Astrocyte (in vitro differentiated cells and primary cell): Measurements from ENCODE around the gene NR5A2. TPM values are rescaled to one million over a fixed set of nuclear protein-coding genes. Genes with fewer than 3 reads are reported as not detected.

Experiments used
- DNase-seq: peaks from one replicate; pipeline ENCODE4 v3.0.0-alpha.2; 2010; ENCODE audit warnings: low read depth
- FAIRE-seq: peaks from 2 replicates; lab custom pipeline; 2011; peaks lifted over from hg19 to GRCh38; lab: Jason Lieb, UNC
- H2AFZ ChIP-seq: 2 replicates; pipeline ENCODE4 v1.6.0; 2012; ENCODE audit warnings: low read depth, low read length, inconsistent platforms
- H3K27ac ChIP-seq: 2 replicates; pipeline ENCODE4 v1.5.1; 2011; ENCODE audit warnings: low read depth, low read length, inconsistent platforms
- H3K27me3 ChIP-seq: 2 replicates; pipeline ENCODE4 v1.6.0; 2011; ENCODE audit warnings: low read length, inconsistent platforms; ENCODE audit not compliant: insufficient read depth
- H3K36me3 ChIP-seq: 2 replicates; pipeline ENCODE4 v1.5.1; 2011; ENCODE audit warnings: low read length, inconsistent platforms; ENCODE audit not compliant: insufficient read depth
- H3K4me1 ChIP-seq: 2 replicates; pipeline ENCODE4 v1.5.1; 2011; ENCODE audit warnings: low read length, inconsistent platforms; ENCODE audit not compliant: insufficient read depth
- H3K4me2 ChIP-seq: 2 replicates; pipeline ENCODE4 v1.6.0; 2012; ENCODE audit warnings: low read length, inconsistent platforms
- H3K4me3 ChIP-seq: 2 replicates; pipeline ENCODE4 v1.5.1; 2011; ENCODE audit warnings: low read depth, mild to moderate bottlenecking, low read length, inconsistent platforms; ENCODE audit not compliant: insufficient read depth
- H3K79me2 ChIP-seq: 2 replicates; pipeline ENCODE4 v1.6.0; 2012; ENCODE audit warnings: mild to moderate bottlenecking, low read length, inconsistent platforms; ENCODE audit not compliant: insufficient read depth
- H3K9ac ChIP-seq: 2 replicates; pipeline ENCODE4 v1.6.0; 2012; ENCODE audit warnings: mild to moderate bottlenecking, low read length, inconsistent platforms
- H3K9me3 ChIP-seq: 2 replicates; pipeline ENCODE4 v1.5.1; 2012; ENCODE audit warnings: low read depth, mild to moderate bottlenecking, low read length, inconsistent platforms; ENCODE audit not compliant: insufficient read depth
- H4K20me1 ChIP-seq: 2 replicates; pipeline ENCODE4 v1.6.0; 2012; ENCODE audit warnings: low read length, inconsistent platforms; ENCODE audit not compliant: insufficient read depth
- H3K27ac Mint-ChIP-seq: one replicate; pipeline ENCODE4 v1.8.0; 2021; ENCODE audit warnings: mild to moderate bottlenecking, mixed read lengths; ENCODE audit not compliant: unreplicated experiment
- H3K27me3 Mint-ChIP-seq: one replicate; pipeline ENCODE4 v1.8.0; 2021; ENCODE audit warnings: low read depth, mixed read lengths; ENCODE audit not compliant: unreplicated experiment
- H3K36me3 Mint-ChIP-seq: one replicate; pipeline ENCODE4 v1.8.0; 2021; ENCODE audit warnings: low read depth, mixed read lengths; ENCODE audit not compliant: unreplicated experiment
- H3K4me1 Mint-ChIP-seq: one replicate; pipeline ENCODE4 v1.8.0; 2021; ENCODE audit warnings: low read depth, mixed read lengths; ENCODE audit not compliant: unreplicated experiment
- H3K4me3 Mint-ChIP-seq: one replicate; pipeline ENCODE4 v1.8.0; 2021; ENCODE audit warnings: mild to moderate bottlenecking, moderate library complexity, mixed read lengths; ENCODE audit not compliant: unreplicated experiment
- H3K9me3 Mint-ChIP-seq: one replicate; pipeline ENCODE4 v1.8.0; 2021; ENCODE audit warnings: mild to moderate bottlenecking, mixed read lengths; ENCODE audit not compliant: unreplicated experiment
- EZH2 ChIP-seq: IDR thresholded peaks from 2 replicates; pipeline ENCODE4 v1.6.1; 2012; ENCODE audit warnings: mild to moderate bottlenecking, low read length, inconsistent platforms; ENCODE audit not compliant: insufficient read depth
- total RNA-seq: library from RNA; stranded (reverse); gene quantifications from 2 replicates; pipeline ENCODE4 v1.2.1, GENCODE V29; 2021
- TF ChIP-seq, protein P1 (sequence below): IDR thresholded peaks from 2 replicates; pipeline ENCODE4 v1.5.1; 2011; ENCODE audit warnings: low read depth, mild to moderate bottlenecking, inconsistent platforms, low read length, moderate library complexity; ENCODE audit not compliant: insufficient read depth

The NR5A2 gene
- total RNA-seq, 1 donor from 2014 or later, result 0.39 TPM

- Histone ChIP-seq H3K9me3 (no peaks in the 10 kb centered on the region), H3K9ac (no peak overlapping the region), H3K27ac (no peak overlapping the region), H3K36me3 (no peaks in the 10 kb centered on the region), H3K4me2 (no peak overlapping the region), H2AFZ (no peak overlapping the region), H3K27me3 (peaks cover 2% of the 10 kb centered on the region), H3K79me2 (no peaks in the 10 kb centered on the region), H3K4me3 (no peak overlapping the region), H3K4me1 (peaks cover 6% of the 10 kb centered on the region), H4K20me1 (no peaks in the 10 kb centered on the region)
- FAIRE-seq, result no peak
- Mint-ChIP-seq H3K4me3 (no peak overlapping the region), H3K4me1 (peaks cover 8% of the 10 kb centered on the region), H3K9me3 (no peaks in the 10 kb centered on the region), H3K27ac (no peak overlapping the region), H3K27me3 (peaks cover 1% of the 10 kb centered on the region), H3K36me3 (no peaks in the 10 kb centered on the region)
- DNase-seq, result no peak
- TF ChIP-seq, protein P1, sequence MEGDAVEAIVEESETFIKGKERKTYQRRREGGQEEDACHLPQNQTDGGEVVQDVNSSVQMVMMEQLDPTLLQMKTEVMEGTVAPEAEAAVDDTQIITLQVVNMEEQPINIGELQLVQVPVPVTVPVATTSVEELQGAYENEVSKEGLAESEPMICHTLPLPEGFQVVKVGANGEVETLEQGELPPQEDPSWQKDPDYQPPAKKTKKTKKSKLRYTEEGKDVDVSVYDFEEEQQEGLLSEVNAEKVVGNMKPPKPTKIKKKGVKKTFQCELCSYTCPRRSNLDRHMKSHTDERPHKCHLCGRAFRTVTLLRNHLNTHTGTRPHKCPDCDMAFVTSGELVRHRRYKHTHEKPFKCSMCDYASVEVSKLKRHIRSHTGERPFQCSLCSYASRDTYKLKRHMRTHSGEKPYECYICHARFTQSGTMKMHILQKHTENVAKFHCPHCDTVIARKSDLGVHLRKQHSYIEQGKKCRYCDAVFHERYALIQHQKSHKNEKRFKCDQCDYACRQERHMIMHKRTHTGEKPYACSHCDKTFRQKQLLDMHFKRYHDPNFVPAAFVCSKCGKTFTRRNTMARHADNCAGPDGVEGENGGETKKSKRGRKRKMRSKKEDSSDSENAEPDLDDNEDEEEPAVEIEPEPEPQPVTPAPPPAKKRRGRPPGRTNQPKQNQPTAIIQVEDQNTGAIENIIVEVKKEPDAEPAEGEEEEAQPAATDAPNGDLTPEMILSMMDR, result no peak
- TF ChIP-seq EZH2, result no peak
These were observed 194.2 kb downstream of the NR5A2 start for GRCh38 chr1:200221614-200222282.

GRCh38 chr1:200223207-200223606 lies 195.7 kb downstream of the NR5A2 start:
- H3K27me3 ChIP-seq, result peaks cover 2% of the 10 kb centered on the region
- no peak overlapping the region for H3K27ac ChIP-seq
- no peak overlapping the region for H3K4me3 ChIP-seq
- H3K4me3 Mint-ChIP-seq, result no peak overlapping the region
- H4K20me1 ChIP-seq, result no peaks in the 10 kb centered on the region
- H3K9me3 Mint-ChIP-seq, result no peaks in the 10 kb centered on the region
- H3K9me3 ChIP-seq, result no peaks in the 10 kb centered on the region
- peaks cover 6% of the 10 kb centered on the region for H3K4me1 ChIP-seq
- no peak overlapping the region for H3K27ac Mint-ChIP-seq
- DNase-seq (no peak), FAIRE-seq (no peak)
- TF ChIP-seq EZH2, result no peak
- TF ChIP-seq, protein P1, result no peak
- no peaks in the 10 kb centered on the region for H3K79me2 ChIP-seq
- no peak overlapping the region for H3K9ac ChIP-seq
- peaks cover 10% of the 10 kb centered on the region for H3K4me1 Mint-ChIP-seq
- H2AFZ ChIP-seq, result no peak overlapping the region
- peaks cover 1% of the 10 kb centered on the region for H3K27me3 Mint-ChIP-seq
- H3K4me2 ChIP-seq, result no peak overlapping the region
- no peaks in the 10 kb centered on the region for H3K36me3 Mint-ChIP-seq
- no peaks in the 10 kb centered on the region for H3K36me3 ChIP-seq

GRCh38 chr1:200223613-200224012 lies 196.1 kb downstream of the NR5A2 start:
- H2AFZ ChIP-seq, result no peak overlapping the region
- Mint-ChIP-seq H3K4me3 (no peak overlapping the region), H3K4me1 (peaks cover 10% of the 10 kb centered on the region), H3K36me3 (no peaks in the 10 kb centered on the region), H3K27me3 (peaks cover 1% of the 10 kb centered on the region), H3K9me3 (no peaks in the 10 kb centered on the region), H3K27ac (no peak overlapping the region)
- no peaks in the 10 kb centered on the region for H3K9me3 ChIP-seq
- H3K4me1 ChIP-seq, result peaks cover 6% of the 10 kb centered on the region
- no peak overlapping the region for H3K4me3 ChIP-seq
- H3K36me3 ChIP-seq, result no peaks in the 10 kb centered on the region
- H3K79me2 ChIP-seq, result no peaks in the 10 kb centered on the region
- TF ChIP-seq, protein P1, result no peak
- no peak for TF ChIP-seq EZH2
- no peak overlapping the region for H3K27ac ChIP-seq
- H4K20me1 ChIP-seq, result no peaks in the 10 kb centered on the region
- H3K27me3 ChIP-seq, result no peaks in the 10 kb centered on the region
- DNase-seq (no peak), FAIRE-seq (no peak)
- H3K4me2 ChIP-seq, result no peak overlapping the region
- no peak overlapping the region for H3K9ac ChIP-seq
